Mesenchymal stem cell (in vitro differentiated cells and primary cell): Measurements from ENCODE around the gene LMO1.

ENCODE experiments used
- DNase-seq: peaks from one replicate; pipeline ENCODE4 v3.0.0-alpha.2; 2013
- H2AFZ ChIP-seq: one replicate; pipeline ENCODE4 v1.6.1; 2013; ENCODE audit warnings: low read depth, mild to moderate bottlenecking, control low read depth, inconsistent platforms, low read length, moderate library complexity
- H2AK5ac ChIP-seq: 2 replicates; pipeline ENCODE4 v1.6.1; 2013; ENCODE audit warnings: low read length, moderate library complexity, mild to moderate bottlenecking, inconsistent platforms; ENCODE audit not compliant: severe bottlenecking
- H2BK120ac ChIP-seq: one replicate; pipeline ENCODE4 v1.6.1; 2013; ENCODE audit warnings: low read depth, mild to moderate bottlenecking, inconsistent platforms, low read length, moderate library complexity
- H2BK12ac ChIP-seq, 2 experiments: one replicate each; pipeline ENCODE4 v1.6.1; 2013; ENCODE audit warnings: inconsistent platforms in 2 of 2, low read length in 2 of 2, mild to moderate bottlenecking in 2 of 2, moderate library complexity in 2 of 2, control low read depth in 1 of 2
- H2BK15ac ChIP-seq: one replicate; pipeline ENCODE4 v1.6.1; 2013; ENCODE audit warnings: mild to moderate bottlenecking, low read depth, inconsistent platforms; ENCODE audit not compliant: poor library complexity, severe bottlenecking
- H2BK5ac ChIP-seq: 2 replicates; pipeline ENCODE4 v1.6.1; 2013; ENCODE audit warnings: low read depth, mild to moderate bottlenecking, low read length, control low read depth, inconsistent platforms; ENCODE audit not compliant: poor library complexity, severe bottlenecking
- H3K14ac ChIP-seq, 2 experiments: one replicate each; pipeline ENCODE4 v1.6.1; 2013; ENCODE audit warnings: inconsistent platforms in 2 of 2, low read length in 2 of 2, control low read depth in 1 of 2, mild to moderate bottlenecking in 1 of 2, moderate library complexity in 1 of 2
- H3K18ac ChIP-seq, 2 experiments: one replicate each; pipeline ENCODE4 v1.6.1; 2013; ENCODE audit warnings: inconsistent platforms in 2 of 2, low read length in 2 of 2, control low read depth in 1 of 2, low read depth in 1 of 2, mild to moderate bottlenecking in 1 of 2
- H3K23ac ChIP-seq, 2 experiments: one replicate each; pipeline ENCODE4 v1.6.1; 2013; ENCODE audit warnings: inconsistent platforms in 2 of 2, low read length in 2 of 2, mild to moderate bottlenecking in 2 of 2, moderate library complexity in 2 of 2, control low read depth in 1 of 2
- H3K27ac ChIP-seq: 2 replicates; pipeline ENCODE4 v1.5.1; 2013; ENCODE audit warnings: mild to moderate bottlenecking, moderate library complexity, low read length, control low read depth, inconsistent platforms; ENCODE audit not compliant: poor library complexity, severe bottlenecking
- H3K27me3 ChIP-seq, 2 experiments: 2 replicates each; pipeline versions ENCODE4 v1.6.1 to v1.7.0; 2013; ENCODE audit warnings: low read length in 2 of 2, mild to moderate bottlenecking in 2 of 2, moderate library complexity in 2 of 2, control low read depth in 1 of 2, inconsistent platforms in 1 of 2; ENCODE audit not compliant: control insufficient read depth in 1 of 2, insufficient read depth in 1 of 2
- H3K36me3 ChIP-seq, 2 experiments: 2 replicates each; pipeline versions ENCODE4 v1.6.1 to v1.7.0; 2013; ENCODE audit warnings: low read length in 2 of 2, control low read depth in 1 of 2, inconsistent platforms in 1 of 2, low read depth in 1 of 2, mild to moderate bottlenecking in 1 of 2; ENCODE audit not compliant: insufficient read depth in 2 of 2, control insufficient read depth in 1 of 2
- H3K4ac ChIP-seq, 2 experiments: one replicate each; pipeline ENCODE4 v1.6.1; 2013; ENCODE audit warnings: inconsistent platforms in 2 of 2, low read length in 2 of 2, mild to moderate bottlenecking in 2 of 2, moderate library complexity in 2 of 2, control low read depth in 1 of 2, low read depth in 1 of 2
- H3K4me1 ChIP-seq: 2 replicates; pipeline ENCODE4 v1.6.1; 2013; ENCODE audit warnings: low read depth, low read length, control low read depth; ENCODE audit not compliant: control insufficient read depth, insufficient read depth
- H3K4me2 ChIP-seq: 2 replicates; pipeline ENCODE4 v1.6.1; 2013; ENCODE audit warnings: low read length, mild to moderate bottlenecking, inconsistent platforms; ENCODE audit not compliant: poor library complexity, severe bottlenecking
- H3K4me3 ChIP-seq, 2 experiments: 2 replicates each; pipeline versions ENCODE4 v1.5.1 to v1.7.0; 2013; ENCODE audit warnings: low read length in 2 of 2, mild to moderate bottlenecking in 2 of 2, control low read depth in 1 of 2, low read depth in 1 of 2; ENCODE audit not compliant: insufficient read depth in 1 of 2
- H3K79me1 ChIP-seq: replicated peaks from 2 replicates; pipeline ENCODE4 v1.6.1; 2013; ENCODE audit warnings: mild to moderate bottlenecking, control low read depth, low read length, inconsistent platforms; ENCODE audit not compliant: poor library complexity, severe bottlenecking
- H3K9ac ChIP-seq: 2 replicates; pipeline ENCODE4 v1.7.0; 2013; ENCODE audit warnings: mild to moderate bottlenecking, low read length, moderate library complexity
- H3K9me3 ChIP-seq: 2 replicates; pipeline ENCODE4 v1.7.0; 2013; ENCODE audit warnings: mild to moderate bottlenecking, low read length; ENCODE audit not compliant: control insufficient read depth
- H4K8ac ChIP-seq: one replicate; pipeline ENCODE4 v1.6.1; 2013; ENCODE audit warnings: inconsistent platforms, mild to moderate bottlenecking, low read length, moderate library complexity
- H4K91ac ChIP-seq: one replicate; pipeline ENCODE4 v1.6.1; 2013; ENCODE audit warnings: mild to moderate bottlenecking, low read length, inconsistent platforms
- WGBS: methylation state at CpG from one replicate; pipeline ENCODE4 v1.1.7; 2013; ENCODE audit warnings: mixed read lengths; 5-methylcytosine and 5-hydroxymethylcytosine counted together

LMO1 gene

DNA sequence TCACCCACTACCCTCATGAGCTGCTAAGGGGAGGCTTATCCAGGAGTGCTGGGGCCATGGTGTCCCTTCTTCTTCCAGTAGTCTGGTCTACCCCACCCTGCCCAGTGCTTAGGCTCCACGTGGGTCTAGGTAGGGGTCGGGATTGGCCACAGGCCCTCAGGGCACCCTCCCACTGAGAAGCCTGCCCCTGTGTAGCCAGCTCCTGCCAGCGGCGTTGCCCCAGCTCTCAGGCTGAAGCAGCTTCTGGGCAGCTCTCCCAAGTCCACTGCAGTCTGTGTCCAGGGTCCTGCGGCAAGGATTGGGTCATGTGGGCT lies 70.8 kb downstream of the LMO1 start:
- 57% methylated on average over 5 of the region's 5 CpGs for WGBS

DNA sequence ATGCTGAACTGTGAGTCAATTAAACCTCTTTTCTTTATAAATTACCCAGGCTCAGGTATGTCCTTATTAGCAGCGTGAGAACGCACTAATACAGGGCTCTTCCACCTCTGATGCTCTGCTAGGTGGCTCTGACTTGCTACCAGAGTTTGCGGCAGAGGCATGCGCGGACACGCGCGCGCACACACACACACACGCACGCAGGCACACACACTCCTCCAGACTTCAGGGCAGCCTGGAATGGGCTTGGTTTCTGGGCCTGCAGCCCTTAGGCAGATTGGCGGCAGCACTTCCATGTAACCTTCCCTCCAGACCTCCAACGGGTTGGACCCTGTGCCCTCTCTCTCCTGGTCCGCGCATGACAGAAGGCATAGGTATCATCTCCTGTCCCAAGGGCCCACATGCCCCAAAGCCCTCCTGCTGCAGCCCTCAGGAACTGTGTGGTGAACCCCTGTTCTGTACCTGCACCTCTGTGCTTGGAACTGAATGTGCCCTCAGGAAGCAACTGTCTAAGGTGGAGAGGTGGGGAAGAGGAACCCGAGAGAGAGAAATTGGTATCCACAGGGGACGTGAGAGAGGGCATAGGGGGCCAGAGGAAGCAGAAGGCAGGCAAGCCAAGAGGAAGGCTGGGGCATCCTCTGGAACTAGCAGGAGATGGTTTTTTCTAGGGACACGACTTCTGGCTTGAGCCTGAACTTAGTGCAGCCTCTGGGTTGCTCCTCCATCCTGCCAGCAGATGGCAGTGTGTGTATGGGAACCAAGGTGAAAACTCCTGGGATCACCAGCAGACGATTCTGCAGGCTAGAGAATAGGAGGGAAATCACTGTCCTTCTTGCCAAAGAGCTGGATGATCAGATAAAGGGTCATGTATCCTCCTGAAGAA lies 71.4 kb downstream of the LMO1 start:
- Histone ChIP-seq H3K4ac (no peak overlapping the region), H3K14ac (no peak overlapping the region), H3K4me1 (no peaks in the 10 kb centered on the region), H4K91ac (no peak overlapping the region), H3K4me2 (no peak overlapping the region), H2BK12ac (no peak overlapping the region), H2BK15ac (no peak overlapping the region), H2BK120ac (no peak overlapping the region), H3K9ac (no peak overlapping the region), H3K9me3 (peaks cover 2% of the 10 kb centered on the region), H3K27ac (no peak overlapping the region), H2AFZ (no peak overlapping the region), H3K4me3 (no peak overlapping the region), H3K18ac (no peak overlapping the region), H3K27me3 (peaks cover 41 to 62% of the 10 kb centered on the region in 2 experiments), H2AK5ac (no peak overlapping the region), H3K23ac (no peak overlapping the region), H2BK5ac (no peak overlapping the region), H4K8ac (no peak overlapping the region), H3K36me3 (no peaks in the 10 kb centered on the region), H3K79me1 (no peaks in the 10 kb centered on the region)
- DNase-seq: peak; percentile 64
- WGBS: 73% methylated on average over 19 of the region's 19 CpGs

More for the DNA sequence above, 70.8 kb downstream of the LMO1 start:
- Histone ChIP-seq H2AK5ac (no peak overlapping the region), H2AFZ (no peak overlapping the region), H3K4ac (no peak overlapping the region), H3K4me1 (no peaks in the 10 kb centered on the region), H3K36me3 (no peaks in the 10 kb centered on the region), H3K27ac (no peak overlapping the region), H3K23ac (no peak overlapping the region), H2BK15ac (no peak overlapping the region), H3K18ac (no peak overlapping the region), H3K4me2 (no peak overlapping the region), H3K9me3 (peaks cover 2% of the 10 kb centered on the region), H2BK5ac (no peak overlapping the region), H3K79me1 (no peaks in the 10 kb centered on the region), H4K91ac (no peak overlapping the region), H3K4me3 (no peak overlapping the region), H2BK120ac (no peak overlapping the region), H2BK12ac (no peak overlapping the region), H3K9ac (no peak overlapping the region), H3K27me3 (peaks cover 44 to 68% of the 10 kb centered on the region in 2 experiments), H4K8ac (no peak overlapping the region), H3K14ac (no peak overlapping the region)
- no peak for DNase-seq

DNA sequence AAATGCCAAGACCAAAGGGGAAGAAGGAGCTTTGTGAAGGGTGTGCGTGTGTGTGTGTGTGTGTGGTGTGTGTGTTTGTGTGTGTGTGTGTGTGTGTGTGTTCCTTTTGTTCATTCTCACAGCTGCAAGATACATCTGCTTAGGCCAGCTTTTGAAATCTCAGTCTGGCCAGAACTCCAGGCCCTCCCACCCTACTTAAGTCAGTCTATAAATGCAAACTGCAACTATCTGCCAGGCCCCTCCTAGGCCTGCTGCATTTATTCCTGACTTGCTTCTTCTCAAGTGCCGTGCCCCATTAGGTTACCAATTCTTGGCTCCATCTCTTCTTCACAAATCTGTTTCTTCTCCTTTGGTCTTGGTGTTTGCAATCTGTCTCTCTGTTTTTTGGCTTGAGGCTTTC lies 73.2 kb downstream of the LMO1 start:
- H3K4ac ChIP-seq: no peak overlapping the region
- no peak for DNase-seq
- H3K79me1 ChIP-seq: no peaks in the 10 kb centered on the region
- H3K4me3 ChIP-seq: no peak overlapping the region
- H3K14ac ChIP-seq: no peak overlapping the region
- no peak overlapping the region for H2BK12ac ChIP-seq
- H3K27me3 ChIP-seq: peaks cover 28 to 45% of the 10 kb centered on the region in 2 experiments
- H3K27ac ChIP-seq: no peak overlapping the region
- H3K18ac ChIP-seq: no peak overlapping the region
- no peak overlapping the region for H3K9ac ChIP-seq
- H4K8ac ChIP-seq: no peak overlapping the region
- no peak overlapping the region for H2BK120ac ChIP-seq
- H3K4me1 ChIP-seq: no peaks in the 10 kb centered on the region
- H2BK5ac ChIP-seq: no peak overlapping the region
- 83% methylated on average over 1 of the region's 2 CpGs for WGBS
- H4K91ac ChIP-seq: no peak overlapping the region
- no peak overlapping the region for H2AK5ac ChIP-seq
- H2BK15ac ChIP-seq: no peak overlapping the region
- no peaks in the 10 kb centered on the region for H3K36me3 ChIP-seq
- H3K23ac ChIP-seq: no peak overlapping the region
- H3K4me2 ChIP-seq: no peak overlapping the region
- H2AFZ ChIP-seq: no peak overlapping the region
- no peaks in the 10 kb centered on the region for H3K9me3 ChIP-seq

DNA sequence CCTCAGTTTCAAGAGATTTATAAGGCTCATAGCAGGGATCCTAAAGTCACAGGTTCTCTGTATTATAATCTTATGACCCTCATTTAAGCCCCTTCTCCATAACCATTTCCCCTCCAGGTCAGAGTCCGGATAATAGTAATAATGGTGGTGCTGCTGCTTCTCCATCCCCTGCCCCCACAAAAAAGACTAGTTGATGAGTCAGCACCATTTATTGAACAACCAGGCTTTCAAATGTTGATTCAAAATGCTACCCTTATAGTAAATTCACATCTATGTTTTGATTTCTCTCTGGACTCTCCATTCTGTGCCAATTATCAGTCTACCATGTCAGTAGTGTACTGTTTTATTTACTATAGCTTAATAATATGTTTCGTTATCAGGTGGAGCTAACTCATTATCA lies 77.2 kb downstream of the LMO1 start:
- Histone ChIP-seq H2BK5ac (no peak overlapping the region), H2BK12ac (no peak overlapping the region), H3K27me3 (peaks cover 7 to 10% of the 10 kb centered on the region in 2 experiments), H3K4ac (no peak overlapping the region), H3K79me1 (no peaks in the 10 kb centered on the region), H2BK15ac (no peak overlapping the region), H2AK5ac (no peak overlapping the region), H3K9me3 (no peaks in the 10 kb centered on the region), H3K18ac (no peak overlapping the region), H2BK120ac (no peak overlapping the region), H3K4me2 (no peak overlapping the region), H3K4me1 (no peaks in the 10 kb centered on the region), H4K91ac (no peak overlapping the region), H3K9ac (no peak overlapping the region), H3K4me3 (no peak overlapping the region), H3K23ac (no peak overlapping the region), H3K36me3 (no peaks in the 10 kb centered on the region), H4K8ac (no peak overlapping the region), H3K27ac (no peak overlapping the region), H3K14ac (no peak overlapping the region), H2AFZ (no peak overlapping the region)
- DNase-seq: no peak
- 96% methylated on average over 1 of the region's 2 CpGs for WGBS
